Right atrium auricular region (tissue), 2 donors: ENCODE data around the gene EYA2. TPM values are rescaled to one million over a fixed set of nuclear protein-coding genes. Genes with fewer than 3 reads are reported as not detected.
A peak's percentile ranks its signal among the peaks of the same experiment; 100 is the strongest.

Source experiments
- DNase-seq: peaks from one replicate; pipeline ENCODE4 v3.0.0-alpha.2; 2019; ENCODE audit warnings: low spot score
- H3K27ac ChIP-seq, 2 donors: fragments of 200-600 bp; sonication (generic); 1 replicate in 1 of 2; 2 replicates in 1 of 2; pipeline ENCODE4 v1.5.1; 2016 to 2019
- H3K27me3 ChIP-seq, 2 donors: fragments of 200-600 bp; sonication (generic); one replicate each; pipeline versions ENCODE4 v1.5.1 to v1.6.0; 2017 to 2019
- H3K36me3 ChIP-seq: fragments of 200-600 bp; sonication (generic); one replicate; pipeline ENCODE4 v1.5.1; 2016
- H3K4me1 ChIP-seq, 2 donors: fragments of 200-600 bp; sonication (generic); one replicate each; pipeline versions ENCODE4 v1.5.1 to v1.6.0; 2017 to 2019
- H3K4me3 ChIP-seq, 2 donors: fragments of 200-600 bp; sonication (generic); 1 replicate in 1 of 2; 2 replicates in 1 of 2; pipeline ENCODE4 v1.5.1; 2017 to 2019; ENCODE audit warnings: mild to moderate bottlenecking in 1 of 2, moderate library complexity in 1 of 2
- H3K9me3 ChIP-seq, 2 donors: fragments of 200-600 bp; sonication (generic); one replicate each; pipeline ENCODE4 v1.5.1; 2019
- total RNA-seq, 2 donors: library from RNA; depleted of rRNA; stranded (reverse); fragments of >200 nt; gene quantifications; one replicate each; pipeline ENCODE4 v1.1.0, GENCODE V29; 2016
- TF ChIP-seq, protein P1 (sequence below), 2 donors: fragments of 200-600 bp; sonication (generic); IDR thresholded peaks; one replicate each; pipeline ENCODE4 v1.5.1; 2019; ENCODE audit warnings: antibody characterized with exemption in 2 of 2

Gene EYA2
- total RNA-seq, 2 donors from 2014 or later, result 0.30 to 2.6 TPM

DNA sequence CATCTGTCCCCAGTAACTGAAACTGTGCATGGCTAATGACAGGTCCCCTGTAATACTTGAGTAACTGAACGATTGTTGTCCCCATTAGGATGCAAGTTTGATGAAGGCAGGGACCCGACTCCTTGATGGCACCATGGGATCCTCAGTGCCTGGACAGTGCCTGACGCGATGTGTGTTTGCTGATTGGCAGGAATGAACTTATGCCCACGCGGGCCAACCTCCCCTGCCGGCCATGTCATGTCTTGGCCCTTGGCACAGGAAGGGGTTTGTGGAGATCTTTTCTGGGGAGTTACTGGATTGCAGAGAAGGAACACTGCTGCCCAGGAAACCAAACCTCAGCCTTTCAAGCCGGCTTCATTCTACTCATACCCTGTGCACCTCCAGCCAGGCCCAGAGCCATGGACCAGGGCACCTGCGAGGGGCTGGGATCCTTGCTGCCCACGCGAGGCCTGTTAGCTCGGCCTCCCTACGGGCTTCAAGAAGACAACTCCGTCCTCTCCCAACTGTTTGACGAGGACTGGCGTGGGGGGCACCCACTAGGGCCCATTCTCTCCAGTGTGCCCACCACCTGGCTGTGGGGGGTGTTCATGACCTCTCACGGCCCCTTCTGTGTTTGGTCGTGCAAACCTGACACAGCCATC, 314.0 kb downstream of the EYA2 start:
- Histone ChIP-seq H3K4me1 (peaks cover 0 to 15% of the 10 kb centered on the region in 2 donors), H3K4me3 (no peak overlapping the region), H3K36me3 (peaks cover 49% of the 10 kb centered on the region), H3K9me3 (no peaks in the 10 kb centered on the region), H3K27me3 (no peaks in the 10 kb centered on the region), H3K27ac (no peak overlapping the region)
- no peak for DNase-seq
- TF ChIP-seq, protein P1, sequence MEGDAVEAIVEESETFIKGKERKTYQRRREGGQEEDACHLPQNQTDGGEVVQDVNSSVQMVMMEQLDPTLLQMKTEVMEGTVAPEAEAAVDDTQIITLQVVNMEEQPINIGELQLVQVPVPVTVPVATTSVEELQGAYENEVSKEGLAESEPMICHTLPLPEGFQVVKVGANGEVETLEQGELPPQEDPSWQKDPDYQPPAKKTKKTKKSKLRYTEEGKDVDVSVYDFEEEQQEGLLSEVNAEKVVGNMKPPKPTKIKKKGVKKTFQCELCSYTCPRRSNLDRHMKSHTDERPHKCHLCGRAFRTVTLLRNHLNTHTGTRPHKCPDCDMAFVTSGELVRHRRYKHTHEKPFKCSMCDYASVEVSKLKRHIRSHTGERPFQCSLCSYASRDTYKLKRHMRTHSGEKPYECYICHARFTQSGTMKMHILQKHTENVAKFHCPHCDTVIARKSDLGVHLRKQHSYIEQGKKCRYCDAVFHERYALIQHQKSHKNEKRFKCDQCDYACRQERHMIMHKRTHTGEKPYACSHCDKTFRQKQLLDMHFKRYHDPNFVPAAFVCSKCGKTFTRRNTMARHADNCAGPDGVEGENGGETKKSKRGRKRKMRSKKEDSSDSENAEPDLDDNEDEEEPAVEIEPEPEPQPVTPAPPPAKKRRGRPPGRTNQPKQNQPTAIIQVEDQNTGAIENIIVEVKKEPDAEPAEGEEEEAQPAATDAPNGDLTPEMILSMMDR (IDR thresholded peaks at IDR 0.05), result no peak

GRCh38 chr20:47209982-47210381, 315.3 kb downstream of the EYA2 start:
- Histone ChIP-seq H3K9me3 (no peaks in the 10 kb centered on the region), H3K27ac (no peak overlapping the region), H3K36me3 (peaks cover 49% of the 10 kb centered on the region), H3K4me1 (peaks cover 0 to 25% of the 10 kb centered on the region in 2 donors), H3K27me3 (no peaks in the 10 kb centered on the region), H3K4me3 (no peak overlapping the region)
- no peak for DNase-seq
- TF ChIP-seq, protein P1 (IDR thresholded peaks at IDR 0.05), result no peak

- Histone ChIP-seq H3K4me1 (peaks cover 0 to 26% of the 10 kb centered on the region in 2 donors), H3K27ac (no peak overlapping the region), H3K4me3 (no peak overlapping the region), H3K36me3 (peaks cover 49% of the 10 kb centered on the region), H3K27me3 (no peaks in the 10 kb centered on the region), H3K9me3 (no peaks in the 10 kb centered on the region)
- TF ChIP-seq, protein P1 (IDR thresholded peaks at IDR 0.05), result no peak
- DNase-seq, result no peak
These were observed 315.8 kb downstream of the EYA2 start for GRCh38 chr20:47210470-47210869.

- Histone ChIP-seq H3K27ac (no peak overlapping the region), H3K4me3 (no peak overlapping the region), H3K27me3 (no peaks in the 10 kb centered on the region), H3K9me3 (no peaks in the 10 kb centered on the region), H3K4me1 (peaks cover 0 to 30% of the 10 kb centered on the region in 2 donors), H3K36me3 (peaks cover 49% of the 10 kb centered on the region)
- no peak for DNase-seq
- TF ChIP-seq, protein P1 (IDR thresholded peaks at IDR 0.05), result no peak
These were observed 316.4 kb downstream of the EYA2 start for GRCh38 chr20:47211036-47211435.

DNA sequence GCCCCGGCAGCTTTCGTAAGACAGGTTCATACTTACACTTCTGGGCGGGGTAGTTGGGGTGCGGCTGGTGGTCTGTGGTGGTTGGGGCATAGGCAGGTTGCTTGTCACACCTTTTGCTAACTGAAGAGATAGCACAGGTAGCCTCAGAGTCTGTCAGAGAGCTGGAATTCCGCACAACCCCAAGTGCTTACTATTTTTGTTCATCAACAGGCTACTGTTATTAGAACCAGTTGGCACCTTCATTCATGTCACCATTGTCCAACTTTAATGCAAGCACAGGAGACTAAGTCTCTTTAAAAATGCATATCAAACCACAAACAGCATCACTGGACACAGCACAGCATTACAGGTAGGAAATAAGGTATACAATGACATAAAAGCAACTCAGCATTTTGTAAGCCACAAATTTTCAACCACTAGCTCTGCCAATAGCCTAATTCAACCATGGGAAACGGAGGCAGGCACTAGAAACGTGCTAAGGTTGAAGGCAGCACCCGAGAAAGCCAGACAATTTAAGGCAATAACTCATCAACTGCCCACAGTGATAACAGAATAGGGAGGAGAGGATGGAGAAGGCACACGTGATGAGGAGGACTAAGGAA, 318.1 kb downstream of the EYA2 start:
- Histone ChIP-seq H3K4me1 (peaks cover 0 to 31% of the 10 kb centered on the region in 2 donors), H3K27ac (peak overlapping the region; percentile 64 to 79), H3K27me3 (no peaks in the 10 kb centered on the region), H3K9me3 (no peaks in the 10 kb centered on the region), H3K36me3 (peaks cover 60% of the 10 kb centered on the region), H3K4me3 (no peak overlapping the region)
- no peak for DNase-seq
- TF ChIP-seq, protein P1 (IDR thresholded peaks at IDR 0.05), result no peak
